Heart right ventricle (tissue), 16 donors: ENCODE measurements around the gene PRC1. TPM values are rescaled to one million over a fixed set of nuclear protein-coding genes. Genes with fewer than 3 reads are reported as not detected.

Source experiments
- ATAC-seq, 8 donors: fragments of 200-7000 bp; cut with Tn5 transposase; one replicate each; pipeline ENCODE4 v1.9.1; 2020; ENCODE audit warnings: mild to moderate bottlenecking in 8 of 8, moderate library complexity in 8 of 8, moderate number of reproducible peaks in 1 of 8
- DNase-seq, 2 donors: peaks; one replicate each; pipeline ENCODE4 v3.0.0-alpha.2; 2020
- H3K27ac ChIP-seq, 10 donors: fragments of 200-600 bp; sonication (generic) in 2 of 10; one replicate each; pipeline versions ENCODE4 v1.5.0 to v1.8.0; 2020 to 2022; ENCODE audit warnings: mild to moderate bottlenecking in 3 of 10
- H3K27me3 ChIP-seq, 7 donors: fragments of 200-600 bp; one replicate each; pipeline ENCODE4 v1.8.0; 2021 to 2022; ENCODE audit warnings: mild to moderate bottlenecking in 2 of 7
- H3K36me3 ChIP-seq, 9 donors: fragments of 200-600 bp; sonication (generic) in 1 of 9; one replicate each; pipeline versions ENCODE4 v1.5.0 to v1.8.0; 2020 to 2022; ENCODE audit warnings: mild to moderate bottlenecking in 2 of 9
- H3K4me1 ChIP-seq, 9 donors: fragments of 200-600 bp; sonication (generic) in 1 of 9; one replicate each; pipeline versions ENCODE4 v1.5.0 to v1.8.0; 2020 to 2022; ENCODE audit warnings: mild to moderate bottlenecking in 4 of 9
- H3K4me3 ChIP-seq, 10 donors: fragments of 200-600 bp; sonication (generic) in 2 of 10; one replicate each; pipeline versions ENCODE4 v1.5.0 to v1.8.0; 2020 to 2022; ENCODE audit warnings: mild to moderate bottlenecking in 7 of 10, moderate library complexity in 2 of 10
- H3K9me3 ChIP-seq, 11 donors: fragments of 200-600 bp in 10 of 11; sonication (generic) in 2 of 11; one replicate each; pipeline versions ENCODE4 v1.5.0 to v1.8.0; 2013 to 2022; ENCODE audit warnings: mild to moderate bottlenecking in 2 of 11, control low read depth in 1 of 11, moderate library complexity in 1 of 11
- CTCF ChIP-seq, 9 donors: fragments of 200-600 bp; sonication (generic) in 2 of 9; IDR thresholded peaks; one replicate each; pipeline versions ENCODE4 v1.5.0 to v1.8.0; 2021 to 2022; ENCODE audit warnings: antibody characterized with exemption in 9 of 9, mild to moderate bottlenecking in 5 of 9, moderate library complexity in 1 of 9
- WGBS, 2 donors: extraction: QIAGEN DNeasy Blood & Tissue Kit; methylation state at CpG; one replicate each; pipeline ENCODE4 v1.1.7; 2013; ENCODE audit warnings: inconsistent platforms in 1 of 2; 5-methylcytosine and 5-hydroxymethylcytosine counted together
- intact Hi-C, 10 donors: fragments of 100-400 bp; cut with DNase I; formaldehyde crosslinking; loops; one replicate each; pipeline versions ENCODE4 v1.11.1 to v1.14.2; 2022
- polyA plus RNA-seq, 2 donors: library from polyadenylated mRNA; stranded (reverse); fragments of 200-250 nt; gene quantifications; one replicate each; pipeline ENCODE4 v1.2.3, GENCODE V29; 2013
- total RNA-seq, 10 donors: library from RNA; stranded (reverse); fragmentation: NEBNext Ultra II Directional in 3 of 10; extraction: Animal tissue kit (Norgen Biotek cat#: 25700) in 3 of 10; gene quantifications; one replicate each; pipeline versions ENCODE4 v1.2.1 to v1.2.4, GENCODE V29; 2021 to 2023
- donor health status: Arrhythmogenic right ventricular cardiomyopathy.
- donor health status: ischemic (EF 13 %, LVEDD 7.1; RV severe dilation, severe dysfunction).
- donor health status: healthy with polysubstance abuse.
- donor health status: DM: no; HTN: yes; CAD: no.
- donor health status: DM: no; HTN: no; CAD: no.
- donor health status: ischemic (EF 25% LVEDD 6.9; RV normal size, moderate dysfunction).
- donor health status: ischemic (EF 25% LVEDD 5.7; RV mildly dilated, moderate dysfunction).
- donor health status: healthy.
- donor health status: DM: yes; HTN: yes; CAD: no.
- donor health status: Ischemic cardiomyopathy.
- donor health status: ischemic (EF 35%, LVEDD 5.7; RV mildly dilated, moderate dysfunction).
- donor health status: nonischemic (EF 11% LVEDD 7.7; RV severe dilation, severe dysfunction).
- donor health status: DM: yes; HTN: yes; CAD: no.
- donor health status: PGD.
- donor health status: ischemic (EF 29% LVEDD 5.4; RV normal size, mild dysfunction).
- donor health status: nonischemic (EF 23%, LVEDD 6.1; RV moderate dilation, normal function).

PRC1 gene
- total and polyA plus RNA-seq, 12 donors: 2.1 to 16.2 (median 4.6) TPM

GRCh38 chr15:90949979-90950675, 44.2 kb downstream of the PRC1 start:
- WGBS, 2 donors: 94 to 96% methylated on average over 22 to 23 of the region's 23 CpGs
- Histone ChIP-seq H3K4me3 (no peak overlapping the region), H3K4me1 (peaks cover 0 to 6% (median 3%) of the 10 kb centered on the region in 9 donors), H3K27ac (no peak overlapping the region), H3K36me3 (peaks cover 5 to 90% (median 65%) of the 10 kb centered on the region in 9 donors), H3K9me3 (no peaks in the 10 kb centered on the region), H3K27me3 (no peaks in the 10 kb centered on the region)
- no peak for ATAC-seq
- intact Hi-C loops: loop anchor here in 3 of 10 donors (10.0 kb wide), 3 partner anchors 75 to 315 kb away; partner anchors contain the start of gene VPS33B (in 1 of the 3)
- no peak for TF ChIP-seq CTCF (IDR thresholded peaks at IDR 0.05)
- no peak for DNase-seq

- Histone ChIP-seq H3K4me3 (no peak overlapping the region), H3K4me1 (no peaks in the 10 kb centered on the region), H3K9me3 (no peaks in the 10 kb centered on the region), H3K27me3 (no peaks in the 10 kb centered on the region), H3K36me3 (peaks cover 9 to 100% (median 73%) of the 10 kb centered on the region in 9 donors), H3K27ac (no peak overlapping the region)
- no peak for DNase-seq
- no peak for ATAC-seq
- intact Hi-C loops: no loop called here
- no peak for TF ChIP-seq CTCF (IDR thresholded peaks at IDR 0.05)
- WGBS, 2 donors: 91 to 98% methylated on average over 8 of the region's 8 CpGs
These were observed 45.8 kb downstream of the PRC1 start for GRCh38 chr15:90948506-90948905.

- intact Hi-C loops: no loop called here
- WGBS, 2 donors: 91 to 94% methylated on average over 18 of the region's 18 CpGs
- H3K27ac ChIP-seq: no peak overlapping the region
- no peak overlapping the region for H3K4me3 ChIP-seq
- no peaks in the 10 kb centered on the region for H3K4me1 ChIP-seq
- no peak for TF ChIP-seq CTCF (IDR thresholded peaks at IDR 0.05)
- ATAC-seq: no peak
- DNase-seq: no peak
- no peaks in the 10 kb centered on the region for H3K27me3 ChIP-seq
- H3K36me3 ChIP-seq: peaks cover 6 to 100% (median 72%) of the 10 kb centered on the region in 9 donors
- H3K9me3 ChIP-seq: no peaks in the 10 kb centered on the region
These were observed 46.6 kb downstream of the PRC1 start for GRCh38 chr15:90947577-90948357.

- H3K27ac ChIP-seq: no peak overlapping the region
- WGBS, 2 donors: 79 to 90% methylated on average over 8 of the region's 8 CpGs
- H3K36me3 ChIP-seq: peaks cover 6 to 100% (median 74%) of the 10 kb centered on the region in 9 donors
- no peaks in the 10 kb centered on the region for H3K4me1 ChIP-seq
- DNase-seq (no peak), ATAC-seq (no peak)
- no peaks in the 10 kb centered on the region for H3K9me3 ChIP-seq
- TF ChIP-seq CTCF (IDR thresholded peaks at IDR 0.05): no peak
- no peak overlapping the region for H3K4me3 ChIP-seq
- H3K27me3 ChIP-seq: no peaks in the 10 kb centered on the region
- intact Hi-C loops: no loop called here
These were observed 47.3 kb downstream of the PRC1 start for GRCh38 chr15:90946941-90947576.
